NCI-H526 treated with DMSO at 0.1 percent for 48 hours (cell line): ENCODE data around the gene TCF23.
A peak's percentile ranks its signal among the peaks of the same experiment; 100 is the strongest.
"Not testable (repeated sequence)": the region's sequence is repeated elsewhere in the genome, so short reads cannot be mapped to it uniquely, and the experiment has no call there.

Experiments used
- DNase-seq: peaks from one replicate; lab custom pipeline; 2025; lab: John Stamatoyannopoulos, UW

TCF23 gene

DNA sequence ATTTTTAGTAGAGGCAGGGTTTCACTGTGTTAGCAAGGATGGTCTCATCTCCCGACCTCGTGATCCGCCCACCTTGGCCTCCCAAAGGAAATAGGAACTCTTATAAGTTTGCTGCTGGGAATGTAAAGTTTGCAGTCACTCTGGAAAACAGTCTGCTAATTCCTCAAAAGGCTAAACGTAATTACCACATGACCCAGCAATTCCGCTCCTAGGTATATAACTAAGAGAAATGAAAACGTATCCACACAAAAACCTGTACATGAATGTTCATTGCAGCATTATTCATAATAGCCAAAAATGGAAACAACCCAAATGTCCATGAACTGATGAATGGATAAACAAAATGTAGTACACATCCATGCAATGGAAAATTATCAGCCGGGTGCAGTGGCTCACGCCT is 41.2 kb downstream of the TCF23 start:
- no peak for DNase-seq

DNA sequence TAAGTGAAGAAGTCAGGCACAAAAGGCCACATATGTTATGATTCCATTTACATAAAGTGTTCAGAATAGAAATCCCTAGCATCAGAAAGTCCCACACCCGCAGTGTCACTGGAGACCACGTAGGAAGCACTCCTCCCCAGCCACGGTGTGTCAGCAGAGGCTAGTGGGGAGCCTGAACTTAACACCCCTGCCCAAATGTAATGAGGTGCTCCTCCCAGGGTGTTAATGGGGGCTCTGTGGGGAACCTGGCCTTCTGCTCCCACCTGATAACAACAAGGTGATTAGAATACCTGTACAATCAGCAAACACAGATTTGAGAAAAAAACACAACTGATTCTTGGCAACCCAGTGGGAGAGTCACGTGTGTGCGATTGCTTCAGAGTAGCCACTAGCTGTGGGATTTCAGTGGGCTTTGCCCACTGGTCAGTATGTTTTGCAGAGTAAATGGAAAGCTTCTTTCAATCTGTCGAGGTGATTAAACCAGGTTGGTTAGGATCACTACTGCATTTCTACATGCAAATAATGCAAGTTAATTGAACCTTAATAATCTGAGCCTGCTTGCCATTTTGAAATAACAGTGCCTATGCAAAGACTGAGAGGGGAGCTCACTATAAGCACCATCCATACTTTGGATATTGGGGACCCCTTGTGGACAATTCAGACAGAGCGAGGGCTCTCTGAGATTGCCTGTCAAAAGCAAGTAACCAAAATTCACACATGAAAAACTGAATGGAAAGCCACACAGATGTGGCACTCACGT is 42.4 kb downstream of the TCF23 start:
- peak; percentile 35 for DNase-seq

DNA sequence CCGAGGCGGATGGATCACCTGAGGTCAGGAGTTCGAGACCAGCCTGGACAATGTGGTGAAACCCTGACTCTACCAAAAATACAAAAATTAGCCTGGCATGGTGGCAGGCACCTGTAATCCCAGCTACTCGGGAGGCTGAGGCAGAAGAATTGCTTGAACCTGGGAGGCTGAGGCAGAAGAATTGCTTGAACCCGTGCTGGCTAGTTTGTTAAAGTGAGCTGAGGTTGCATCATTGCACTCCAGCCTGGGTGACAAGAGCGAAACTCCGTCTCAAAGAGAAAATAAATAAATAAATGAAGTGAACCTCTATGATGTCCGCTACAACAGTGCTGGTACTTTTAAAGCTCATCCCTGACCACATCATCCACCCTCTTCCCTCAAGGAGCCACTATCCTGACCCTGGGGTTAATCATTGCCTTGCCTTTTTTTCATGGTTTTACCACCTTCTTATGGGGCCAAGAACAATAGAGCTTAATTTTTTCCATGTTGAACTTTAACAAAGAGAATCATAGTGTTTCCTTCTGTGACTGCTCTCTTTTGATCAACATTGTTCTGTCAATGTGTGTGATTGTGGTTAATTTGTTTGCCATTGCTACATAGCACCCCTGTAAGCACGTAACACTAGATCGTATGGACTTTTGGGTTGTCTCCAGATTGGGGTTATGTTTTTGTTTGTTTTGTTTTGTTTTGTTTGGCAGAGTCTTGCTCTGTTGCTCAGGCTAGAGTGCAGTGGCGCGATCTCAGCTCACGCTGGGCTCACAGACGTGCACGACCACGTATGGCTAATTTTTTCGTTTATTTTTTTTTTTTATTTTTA is 45.9 kb downstream of the TCF23 start:
- no peak for DNase-seq

DNA sequence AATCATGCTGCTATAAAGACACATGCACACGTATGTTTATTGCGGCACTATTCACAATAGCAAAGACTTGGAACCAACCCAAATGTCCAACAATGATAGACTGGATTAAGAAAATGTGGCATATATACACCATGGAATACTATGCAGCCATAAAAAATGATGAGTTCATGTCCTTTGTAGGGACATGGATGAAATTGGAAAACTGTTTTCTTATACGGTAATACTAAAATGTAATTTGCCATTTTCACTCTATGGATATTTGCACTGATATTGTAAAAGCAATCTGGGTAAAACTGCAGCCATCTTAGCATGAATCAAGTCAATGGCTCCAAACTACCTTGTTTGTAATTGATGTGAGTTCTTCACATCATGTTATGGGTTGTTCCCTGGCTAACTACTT is 47.0 kb downstream of the TCF23 start:
- not testable (repeated sequence) for DNase-seq

DNA sequence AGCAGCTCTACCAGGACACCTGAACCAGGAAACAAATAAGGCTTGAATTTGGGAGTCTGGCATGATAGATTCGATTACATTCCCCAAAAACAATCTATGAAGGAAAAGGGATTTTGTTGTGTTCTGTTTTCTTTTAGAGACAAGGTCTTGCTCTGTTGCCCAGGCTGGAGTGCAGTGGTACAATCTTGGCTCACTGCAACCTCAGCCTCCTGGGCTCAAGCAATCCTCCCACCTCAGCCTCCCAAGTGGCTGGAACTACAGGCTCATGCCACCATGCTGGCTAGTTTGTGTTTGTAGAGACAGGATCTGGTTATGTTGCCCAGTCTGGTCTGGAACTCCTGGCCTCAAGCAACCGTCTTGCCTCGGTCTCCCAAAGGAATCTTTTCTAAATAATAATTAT is 49.3 kb downstream of the TCF23 start:
- not testable (repeated sequence) for DNase-seq

DNA sequence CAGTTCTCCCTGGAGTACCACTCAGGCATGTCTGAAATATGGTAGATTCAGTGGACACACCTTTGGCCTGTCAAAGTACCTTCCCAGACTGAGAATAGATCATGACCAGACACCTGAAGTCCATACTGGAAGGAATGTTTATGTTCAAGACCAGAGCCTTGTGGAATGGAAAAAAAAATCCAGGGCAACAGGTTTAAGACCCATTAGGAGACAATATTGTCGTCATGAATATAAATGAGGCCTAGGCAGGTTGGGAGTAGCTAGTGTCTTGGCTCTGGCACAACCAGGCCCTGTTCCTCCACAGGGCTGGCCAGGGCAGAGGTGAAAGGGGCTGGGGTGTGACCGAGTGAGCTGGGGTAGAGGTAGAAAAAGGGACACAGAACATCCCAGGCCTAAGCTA is 49.8 kb downstream of the TCF23 start:
- no peak for DNase-seq

DNA sequence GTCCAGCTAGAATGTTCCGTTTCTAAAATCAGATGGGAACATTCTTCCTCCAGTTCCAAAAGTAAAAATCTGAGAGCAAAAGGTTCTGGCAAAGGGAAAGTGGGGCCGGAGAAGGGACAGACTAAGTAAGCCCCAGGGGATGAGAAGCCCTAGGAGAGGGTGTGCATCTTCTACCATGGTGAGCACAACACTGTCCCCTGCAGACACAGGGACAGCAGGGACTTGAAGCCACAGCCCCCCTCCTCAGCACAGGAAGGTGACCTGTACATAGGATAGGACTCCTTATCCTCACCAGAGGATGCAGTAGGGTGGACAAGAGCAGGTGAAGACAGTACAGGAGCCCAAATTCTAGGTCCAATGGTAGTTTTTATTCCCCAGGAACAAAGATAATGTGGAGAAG is 50.4 kb downstream of the TCF23 start:
- no peak for DNase-seq

DNA sequence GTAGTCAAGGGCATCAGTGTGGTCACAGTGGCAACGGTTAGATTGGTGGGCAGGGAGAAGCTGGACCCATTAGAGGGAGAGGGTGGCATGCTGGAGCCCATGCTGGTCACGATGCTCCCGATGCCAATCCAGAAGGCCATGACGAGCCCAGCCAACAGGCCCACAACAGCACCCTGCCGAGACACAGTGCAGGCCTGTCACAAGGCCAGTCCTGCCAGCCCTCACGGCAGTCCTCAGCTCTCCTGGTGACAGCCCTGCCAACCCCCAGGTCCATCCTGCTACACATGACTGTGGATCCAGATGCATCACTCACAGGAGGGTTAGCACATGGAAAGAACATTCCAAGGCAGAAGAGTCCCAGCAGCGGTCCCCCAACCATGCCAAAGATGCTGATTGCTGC is 52.9 kb downstream of the TCF23 start:
- no peak for DNase-seq

DNA sequence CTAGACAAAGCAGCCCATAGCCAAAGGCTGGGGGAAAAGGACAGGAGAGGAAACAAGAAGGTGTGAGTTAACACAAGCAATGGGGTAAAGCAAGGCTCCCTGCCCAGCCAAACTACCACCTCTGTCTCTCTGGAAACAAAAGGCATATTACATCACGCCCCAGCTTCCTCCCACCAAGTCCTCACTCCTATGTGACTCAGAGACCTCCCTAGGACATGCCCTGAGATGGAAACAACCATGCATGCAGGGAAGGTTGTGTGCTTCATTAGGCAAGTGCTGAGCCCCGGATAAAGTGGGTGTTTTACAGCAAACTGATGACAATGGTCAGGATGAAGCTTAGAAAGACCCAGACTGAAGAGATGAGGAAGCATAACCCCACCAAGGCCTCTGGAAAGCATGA is 54.0 kb downstream of the TCF23 start:
- DNase-seq: no peak

DNA sequence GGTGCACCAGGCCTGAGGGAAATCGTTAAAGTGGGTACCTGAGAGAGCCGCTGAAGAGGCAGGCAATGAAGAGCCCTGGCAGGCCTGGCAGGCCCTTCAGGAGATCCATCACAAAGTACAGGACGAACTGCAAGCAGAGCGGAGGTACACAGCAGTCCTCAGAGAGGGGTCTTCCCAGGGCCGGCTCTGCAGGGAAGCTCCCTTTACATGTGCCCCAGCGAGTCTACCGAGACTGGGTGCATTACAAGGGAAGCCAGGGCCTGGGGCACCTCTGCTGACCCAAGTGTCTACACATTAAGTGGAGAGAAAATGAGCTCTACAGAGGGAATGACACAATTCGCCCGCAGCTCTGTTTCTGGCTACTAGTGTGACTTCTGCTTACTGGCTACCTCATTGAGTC is 54.9 kb downstream of the TCF23 start:
- DNase-seq: no peak

DNA sequence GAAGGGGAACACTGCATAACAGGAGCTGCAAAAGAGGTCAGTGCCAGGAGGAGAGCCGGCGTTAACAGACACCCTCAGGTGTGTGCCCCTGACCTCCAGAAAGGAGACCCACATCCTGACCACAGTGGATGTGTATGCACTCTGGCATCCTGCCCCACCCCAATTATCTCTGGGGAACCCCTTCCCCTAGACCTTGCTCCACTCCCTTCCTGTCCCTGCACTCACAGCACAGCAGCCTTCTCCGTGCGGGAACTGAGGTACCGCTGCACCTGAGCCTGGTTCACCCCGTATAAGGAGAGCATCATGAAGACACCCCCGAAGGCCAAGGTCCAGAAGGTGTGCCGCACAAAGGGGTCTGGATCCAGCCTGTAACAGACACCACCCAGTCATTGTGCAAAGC is 55.8 kb downstream of the TCF23 start:
- DNase-seq: no peak

DNA sequence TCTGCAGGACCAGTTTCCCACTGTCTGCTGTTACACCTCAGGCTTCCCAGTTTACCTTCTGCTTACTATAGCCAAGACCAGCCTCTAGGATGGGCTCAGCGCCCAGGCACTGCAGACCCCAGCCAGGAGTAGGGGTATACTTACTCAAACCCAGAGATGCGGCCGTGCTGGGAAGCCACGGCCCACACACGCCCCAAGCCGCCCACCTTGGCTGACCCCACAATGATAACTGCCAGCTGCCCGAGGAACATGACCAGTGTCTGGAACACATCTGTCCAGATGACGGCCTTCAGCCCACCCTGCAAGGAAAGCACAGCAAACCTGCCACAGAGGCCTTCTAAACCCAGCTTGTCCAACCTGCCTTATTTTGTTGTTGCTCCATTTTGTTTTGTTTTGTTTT is 56.4 kb downstream of the TCF23 start:
- DNase-seq: no peak

DNA sequence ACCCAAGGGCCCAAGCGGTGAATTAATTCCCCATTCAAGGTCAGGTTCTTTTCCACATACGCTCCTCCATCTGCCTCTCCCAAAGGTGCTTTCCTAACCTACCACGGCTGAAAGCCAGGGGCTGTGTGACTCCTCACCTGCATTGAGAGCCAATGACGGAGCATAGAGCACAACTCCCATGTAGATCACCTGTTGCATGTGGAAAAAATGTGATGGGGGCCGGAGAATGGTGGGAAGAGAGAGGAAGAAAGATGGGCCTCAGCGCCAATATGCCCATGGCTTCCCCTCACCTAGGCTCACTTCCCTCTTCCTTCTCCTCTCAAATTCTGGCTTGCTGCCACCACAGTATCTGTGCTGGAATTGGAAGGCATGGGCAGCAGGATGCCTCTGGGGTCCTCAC is 57.5 kb downstream of the TCF23 start:
- no peak for DNase-seq
